GM23338 (cell line): ENCODE measurements around the gene CEP43. TPM values are rescaled to one million over a fixed set of nuclear protein-coding genes. Genes with fewer than 3 reads are reported as not detected.
A peak's percentile ranks its signal among the peaks of the same experiment; 100 is the strongest.

ENCODE experiments used
- ATAC-seq: fragments of 200-7000 bp; cut with Tn5 transposase; 3 replicates; pipeline ENCODE4 v1.9.1; 2020
- DNase-seq: peaks from one replicate; pipeline ENCODE4 v3.0.0-alpha.2; 2015; ENCODE audit warnings: low spot score
- H2AFZ ChIP-seq: fragments of 200-600 bp; sonication (generic); 2 replicates; pipeline ENCODE4 v1.8.0; 2016; ENCODE audit warnings: antibody characterized with exemption, mild to moderate bottlenecking, moderate library complexity
- H3F3A ChIP-seq: fragments of 200-600 bp; sonication (generic); replicated peaks from 2 replicates; pipeline ENCODE4 v1.8.0; 2017; ENCODE audit warnings: antibody characterized with exemption, mixed run types, low read depth
- H3K27ac ChIP-seq: fragments of 200-600 bp; sonication (generic); 2 replicates; pipeline ENCODE4 v1.6.1; 2016; ENCODE audit warnings: low read depth
- H3K27me3 ChIP-seq: fragments of 200-600 bp; sonication (generic); 2 replicates; pipeline ENCODE4 v1.8.0; 2016; ENCODE audit warnings: mild to moderate bottlenecking, mixed run types, moderate library complexity; ENCODE audit not compliant: insufficient read depth
- H3K36me3 ChIP-seq: fragments of 200-600 bp; sonication (generic); 2 replicates; pipeline ENCODE4 v1.8.0; 2016; ENCODE audit warnings: mild to moderate bottlenecking; ENCODE audit not compliant: insufficient read depth
- H3K4me1 ChIP-seq: fragments of 200-600 bp; sonication (generic); 2 replicates; pipeline ENCODE4 v1.8.0; 2016; ENCODE audit warnings: mild to moderate bottlenecking, moderate library complexity; ENCODE audit not compliant: insufficient read depth
- H3K4me2 ChIP-seq: fragments of 200-600 bp; sonication (generic); 2 replicates; pipeline ENCODE4 v1.7.1; 2017; ENCODE audit warnings: mixed run types
- H3K4me3 ChIP-seq: fragments of 200-600 bp; sonication (generic); 2 replicates; pipeline ENCODE4 v1.6.1; 2016; ENCODE audit warnings: mixed run types
- H3K79me2 ChIP-seq: fragments of 200-600 bp; sonication (generic); replicated peaks from 2 replicates; pipeline ENCODE4 v1.8.0; 2017; ENCODE audit warnings: mild to moderate bottlenecking; ENCODE audit not compliant: insufficient read depth
- H3K9me2 ChIP-seq: fragments of 200-600 bp; sonication (generic); 2 replicates; pipeline ENCODE4 v1.8.0; 2017; ENCODE audit not compliant: insufficient read depth
- H4K20me1 ChIP-seq: fragments of 200-600 bp; sonication (generic); replicated peaks from 2 replicates; pipeline ENCODE4 v1.8.0; 2017; ENCODE audit warnings: mild to moderate bottlenecking; ENCODE audit not compliant: insufficient read depth
- H3K27ac Mint-ChIP-seq: 2 replicates; pipeline ENCODE4 v1.8.0; 2020; ENCODE audit warnings: inconsistent platforms, mild to moderate bottlenecking, moderate library complexity, mixed read lengths
- H3K27me3 Mint-ChIP-seq: 3 replicates; pipeline ENCODE4 v1.8.0; 2022; ENCODE audit warnings: low read depth, mild to moderate bottlenecking, moderate library complexity, mixed read lengths, inconsistent platforms; ENCODE audit not compliant: insufficient read depth, poor library complexity
- H3K36me3 Mint-ChIP-seq: 3 replicates; pipeline ENCODE4 v1.8.0; 2021; ENCODE audit warnings: low read depth, mild to moderate bottlenecking, inconsistent platforms, moderate library complexity, mixed read lengths
- H3K4me1 Mint-ChIP-seq: 3 replicates; pipeline ENCODE4 v1.8.0; 2020; ENCODE audit warnings: mild to moderate bottlenecking, inconsistent platforms, mixed read lengths
- H3K4me3 Mint-ChIP-seq: 3 replicates; pipeline ENCODE4 v1.8.0; 2021; ENCODE audit warnings: moderate library complexity, mild to moderate bottlenecking, inconsistent platforms, mixed read lengths
- H3K9me3 Mint-ChIP-seq: 3 replicates; pipeline ENCODE4 v1.8.0; 2020; ENCODE audit warnings: moderate library complexity, mild to moderate bottlenecking, inconsistent platforms, mixed read lengths
- CREB1 ChIP-seq: fragments of 250-450 bp; sonication (Bioruptor Pico); IDR thresholded peaks from 2 replicates; pipeline ENCODE4 v1.5.0; 2020; ENCODE audit warnings: low read depth, mild to moderate bottlenecking, moderate library complexity
- EZH2 ChIP-seq: fragments of 200-600 bp; sonication (generic); IDR thresholded peaks from one replicate; pipeline ENCODE4 v1.8.0; 2017; ENCODE audit warnings: antibody characterized with exemption, mild to moderate bottlenecking, low read depth; ENCODE audit not compliant: unreplicated experiment
- EZH2phosphoT487 ChIP-seq: fragments of 200-600 bp; sonication (generic); IDR thresholded peaks from one replicate; pipeline ENCODE4 v1.8.1; 2018; ENCODE audit warnings: antibody characterized with exemption; ENCODE audit not compliant: unreplicated experiment
- JUNB ChIP-seq: IDR thresholded peaks from one replicate; pipeline ENCODE4 v1.6.1; 2016; ENCODE audit warnings: antibody characterized with exemption; ENCODE audit not compliant: unreplicated experiment
- NANOG ChIP-seq: IDR thresholded peaks from 2 replicates; pipeline ENCODE4 v1.6.1; 2016; ENCODE audit warnings: antibody characterized with exemption, borderline replicate concordance
- POLR2AphosphoS5 ChIP-seq: IDR thresholded peaks from 2 replicates; pipeline ENCODE4 v1.6.1; 2016; ENCODE audit warnings: antibody characterized with exemption, low read depth
- STAT1 ChIP-seq: IDR thresholded peaks from one replicate; pipeline ENCODE4 v1.6.1; 2016; ENCODE audit warnings: antibody characterized with exemption; ENCODE audit not compliant: unreplicated experiment
- ZNF114 ChIP-seq: fragments of 250-450 bp; sonication (Bioruptor Pico); IDR thresholded peaks from 2 replicates; pipeline ENCODE4 v1.5.0; 2020; ENCODE audit warnings: mild to moderate bottlenecking, moderate library complexity
- ZNF331 ChIP-seq: fragments of 250-450 bp; sonication (Bioruptor Pico); IDR thresholded peaks from 2 replicates; pipeline ENCODE4 v1.5.0; 2020; ENCODE audit warnings: low read depth, mild to moderate bottlenecking, moderate library complexity
- polyA plus RNA-seq: library from polyadenylated mRNA; unstranded; fragments of >200 nt; fragmentation: Nextera tagmentation; extraction: Ambion mirVana; gene quantifications from 2 replicates; pipeline ENCODE4 v1.2.1, GENCODE V29; 2016
- total RNA-seq: library from RNA; depleted of rRNA; stranded (reverse); fragments of >200 nt; shearing (Covaris generic); gene quantifications from 2 replicates; pipeline ENCODE4 v1.2.3, GENCODE V29; 2014
- TF ChIP-seq, protein P1 (sequence below): fragments of 250-450 bp; sonication (Bioruptor Pico); IDR thresholded peaks from 2 replicates; pipeline ENCODE4 v1.5.0; 2020; ENCODE audit warnings: mild to moderate bottlenecking, moderate library complexity
- TF ChIP-seq, protein P2 (sequence below): IDR thresholded peaks from 2 replicates; pipeline ENCODE4 v1.6.1; 2016; ENCODE audit warnings: antibody characterized with exemption
- TF ChIP-seq, protein P3 (sequence below): IDR thresholded peaks from one replicate; pipeline ENCODE4 v1.6.1; 2018; ENCODE audit warnings: antibody characterized with exemption; ENCODE audit not compliant: unreplicated experiment
- TF ChIP-seq, protein P4 (sequence below), 2 experiments: fragments of 200-600 bp in 1 of 2; sonication (generic) in 1 of 2; conservative IDR thresholded peaks; 2 replicates each; pipeline versions ENCODE4 v1.5.1 to v1.6.1; 2016 to 2017; ENCODE audit warnings: antibody characterized with exemption in 2 of 2, low read depth in 2 of 2, mild to moderate bottlenecking in 2 of 2, moderate library complexity in 1 of 2

Gene CEP43
- total and polyA plus RNA-seq, 2 experiments from 2014 or later: 39.9 to 44.3 TPM

DNA sequence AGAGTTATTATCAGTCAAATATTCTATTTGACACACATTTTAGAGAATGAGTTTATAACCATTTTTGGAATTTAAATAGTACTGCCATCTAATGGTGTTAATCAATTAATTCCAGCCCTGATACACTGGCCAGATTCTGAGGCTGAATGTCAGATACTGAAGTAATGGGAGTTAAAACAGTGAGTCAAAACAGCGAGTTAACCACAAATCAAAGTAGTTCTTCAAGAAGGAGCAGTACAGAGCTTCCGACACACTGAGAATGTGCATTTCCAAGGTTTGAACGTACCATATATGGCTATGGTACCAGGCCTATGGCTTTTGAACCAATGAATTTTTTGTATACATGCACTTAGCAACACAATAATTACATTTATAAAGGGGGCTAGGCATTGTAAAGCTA is 11.3 kb upstream of the CEP43 start:
- Histone ChIP-seq H3K36me3 (no peaks in the 10 kb centered on the region), H3K4me1 (peaks cover 26% of the 10 kb centered on the region), H3K27ac (no peak overlapping the region), H3K79me2 (peaks cover 53% of the 10 kb centered on the region), H3K4me3 (no peak overlapping the region), H3K9me2 (0 out of 2 replicates have a peak, but pooled peaks cover 8% of the 10 kb centered on the region), H3K27me3 (no peaks in the 10 kb centered on the region), H3K4me2 (peak overlapping the region; percentile 42; the same call in 1 of the 2 replicates), H2AFZ (no peak overlapping the region), H3F3A (no peaks in the 10 kb centered on the region), H4K20me1 (peaks cover 3% of the 10 kb centered on the region)
- H3K4me1 Mint-ChIP-seq: peaks cover 30% of the 10 kb centered on the region
- TF ChIP-seq NANOG (no peak), CREB1 (CRISPR knock-in tag) (no peak), EZH2phosphoT487 (no peak), JUNB (no peak), POLR2AphosphoS5 (no peak), ZNF114 (CRISPR knock-in tag) (no peak), ZNF331 (CRISPR knock-in tag) (no peak), EZH2 (no peak), STAT1 (no peak)
- TF ChIP-seq, protein P1, sequence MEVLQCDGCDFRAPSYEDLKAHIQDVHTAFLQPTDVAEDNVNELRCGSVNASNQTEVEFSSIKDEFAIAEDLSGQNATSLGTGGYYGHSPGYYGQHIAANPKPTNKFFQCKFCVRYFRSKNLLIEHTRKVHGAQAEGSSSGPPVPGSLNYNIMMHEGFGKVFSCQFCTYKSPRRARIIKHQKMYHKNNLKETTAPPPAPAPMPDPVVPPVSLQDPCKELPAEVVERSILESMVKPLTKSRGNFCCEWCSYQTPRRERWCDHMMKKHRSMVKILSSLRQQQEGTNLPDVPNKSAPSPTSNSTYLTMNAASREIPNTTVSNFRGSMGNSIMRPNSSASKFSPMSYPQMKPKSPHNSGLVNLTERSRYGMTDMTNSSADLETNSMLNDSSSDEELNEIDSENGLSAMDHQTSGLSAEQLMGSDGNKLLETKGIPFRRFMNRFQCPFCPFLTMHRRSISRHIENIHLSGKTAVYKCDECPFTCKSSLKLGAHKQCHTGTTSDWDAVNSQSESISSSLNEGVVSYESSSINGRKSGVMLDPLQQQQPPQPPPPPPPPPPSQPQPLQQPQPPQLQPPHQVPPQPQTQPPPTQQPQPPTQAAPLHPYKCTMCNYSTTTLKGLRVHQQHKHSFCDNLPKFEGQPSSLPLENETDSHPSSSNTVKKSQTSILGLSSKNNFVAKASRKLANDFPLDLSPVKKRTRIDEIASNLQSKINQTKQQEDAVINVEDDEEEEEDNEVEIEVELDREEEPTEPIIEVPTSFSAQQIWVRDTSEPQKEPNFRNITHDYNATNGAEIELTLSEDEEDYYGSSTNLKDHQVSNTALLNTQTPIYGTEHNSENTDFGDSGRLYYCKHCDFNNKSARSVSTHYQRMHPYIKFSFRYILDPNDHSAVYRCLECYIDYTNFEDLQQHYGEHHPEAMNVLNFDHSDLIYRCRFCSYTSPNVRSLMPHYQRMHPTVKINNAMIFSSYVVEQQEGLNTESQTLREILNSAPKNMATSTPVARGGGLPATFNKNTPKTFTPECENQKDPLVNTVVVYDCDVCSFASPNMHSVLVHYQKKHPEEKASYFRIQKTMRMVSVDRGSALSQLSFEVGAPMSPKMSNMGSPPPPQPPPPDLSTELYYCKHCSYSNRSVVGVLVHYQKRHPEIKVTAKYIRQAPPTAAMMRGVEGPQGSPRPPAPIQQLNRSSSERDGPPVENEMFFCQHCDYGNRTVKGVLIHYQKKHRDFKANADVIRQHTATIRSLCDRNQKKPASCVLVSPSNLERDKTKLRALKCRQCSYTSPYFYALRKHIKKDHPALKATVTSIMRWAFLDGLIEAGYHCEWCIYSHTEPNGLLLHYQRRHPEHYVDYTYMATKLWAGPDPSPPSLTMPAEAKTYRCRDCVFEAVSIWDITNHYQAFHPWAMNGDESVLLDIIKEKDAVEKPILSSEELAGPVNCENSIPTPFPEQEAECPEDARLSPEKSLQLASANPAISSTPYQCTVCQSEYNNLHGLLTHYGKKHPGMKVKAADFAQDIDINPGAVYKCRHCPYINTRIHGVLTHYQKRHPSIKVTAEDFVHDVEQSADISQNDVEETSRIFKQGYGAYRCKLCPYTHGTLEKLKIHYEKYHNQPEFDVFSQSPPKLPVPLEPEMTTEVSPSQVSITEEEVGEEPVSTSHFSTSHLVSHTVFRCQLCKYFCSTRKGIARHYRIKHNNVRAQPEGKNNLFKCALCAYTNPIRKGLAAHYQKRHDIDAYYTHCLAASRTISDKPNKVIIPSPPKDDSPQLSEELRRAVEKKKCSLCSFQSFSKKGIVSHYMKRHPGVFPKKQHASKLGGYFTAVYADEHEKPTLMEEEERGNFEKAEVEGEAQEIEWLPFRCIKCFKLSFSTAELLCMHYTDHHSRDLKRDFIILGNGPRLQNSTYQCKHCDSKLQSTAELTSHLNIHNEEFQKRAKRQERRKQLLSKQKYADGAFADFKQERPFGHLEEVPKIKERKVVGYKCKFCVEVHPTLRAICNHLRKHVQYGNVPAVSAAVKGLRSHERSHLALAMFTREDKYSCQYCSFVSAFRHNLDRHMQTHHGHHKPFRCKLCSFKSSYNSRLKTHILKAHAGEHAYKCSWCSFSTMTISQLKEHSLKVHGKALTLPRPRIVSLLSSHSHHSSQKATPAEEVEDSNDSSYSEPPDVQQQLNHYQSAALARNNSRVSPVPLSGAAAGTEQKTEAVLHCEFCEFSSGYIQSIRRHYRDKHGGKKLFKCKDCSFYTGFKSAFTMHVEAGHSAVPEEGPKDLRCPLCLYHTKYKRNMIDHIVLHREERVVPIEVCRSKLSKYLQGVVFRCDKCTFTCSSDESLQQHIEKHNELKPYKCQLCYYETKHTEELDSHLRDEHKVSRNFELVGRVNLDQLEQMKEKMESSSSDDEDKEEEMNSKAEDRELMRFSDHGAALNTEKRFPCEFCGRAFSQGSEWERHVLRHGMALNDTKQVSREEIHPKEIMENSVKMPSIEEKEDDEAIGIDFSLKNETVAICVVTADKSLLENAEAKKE (CRISPR knock-in tag): no peak
- TF ChIP-seq, protein P2, sequence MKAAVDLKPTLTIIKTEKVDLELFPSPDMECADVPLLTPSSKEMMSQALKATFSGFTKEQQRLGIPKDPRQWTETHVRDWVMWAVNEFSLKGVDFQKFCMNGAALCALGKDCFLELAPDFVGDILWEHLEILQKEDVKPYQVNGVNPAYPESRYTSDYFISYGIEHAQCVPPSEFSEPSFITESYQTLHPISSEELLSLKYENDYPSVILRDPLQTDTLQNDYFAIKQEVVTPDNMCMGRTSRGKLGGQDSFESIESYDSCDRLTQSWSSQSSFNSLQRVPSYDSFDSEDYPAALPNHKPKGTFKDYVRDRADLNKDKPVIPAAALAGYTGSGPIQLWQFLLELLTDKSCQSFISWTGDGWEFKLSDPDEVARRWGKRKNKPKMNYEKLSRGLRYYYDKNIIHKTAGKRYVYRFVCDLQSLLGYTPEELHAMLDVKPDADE: no peak
- TF ChIP-seq, protein P3, sequence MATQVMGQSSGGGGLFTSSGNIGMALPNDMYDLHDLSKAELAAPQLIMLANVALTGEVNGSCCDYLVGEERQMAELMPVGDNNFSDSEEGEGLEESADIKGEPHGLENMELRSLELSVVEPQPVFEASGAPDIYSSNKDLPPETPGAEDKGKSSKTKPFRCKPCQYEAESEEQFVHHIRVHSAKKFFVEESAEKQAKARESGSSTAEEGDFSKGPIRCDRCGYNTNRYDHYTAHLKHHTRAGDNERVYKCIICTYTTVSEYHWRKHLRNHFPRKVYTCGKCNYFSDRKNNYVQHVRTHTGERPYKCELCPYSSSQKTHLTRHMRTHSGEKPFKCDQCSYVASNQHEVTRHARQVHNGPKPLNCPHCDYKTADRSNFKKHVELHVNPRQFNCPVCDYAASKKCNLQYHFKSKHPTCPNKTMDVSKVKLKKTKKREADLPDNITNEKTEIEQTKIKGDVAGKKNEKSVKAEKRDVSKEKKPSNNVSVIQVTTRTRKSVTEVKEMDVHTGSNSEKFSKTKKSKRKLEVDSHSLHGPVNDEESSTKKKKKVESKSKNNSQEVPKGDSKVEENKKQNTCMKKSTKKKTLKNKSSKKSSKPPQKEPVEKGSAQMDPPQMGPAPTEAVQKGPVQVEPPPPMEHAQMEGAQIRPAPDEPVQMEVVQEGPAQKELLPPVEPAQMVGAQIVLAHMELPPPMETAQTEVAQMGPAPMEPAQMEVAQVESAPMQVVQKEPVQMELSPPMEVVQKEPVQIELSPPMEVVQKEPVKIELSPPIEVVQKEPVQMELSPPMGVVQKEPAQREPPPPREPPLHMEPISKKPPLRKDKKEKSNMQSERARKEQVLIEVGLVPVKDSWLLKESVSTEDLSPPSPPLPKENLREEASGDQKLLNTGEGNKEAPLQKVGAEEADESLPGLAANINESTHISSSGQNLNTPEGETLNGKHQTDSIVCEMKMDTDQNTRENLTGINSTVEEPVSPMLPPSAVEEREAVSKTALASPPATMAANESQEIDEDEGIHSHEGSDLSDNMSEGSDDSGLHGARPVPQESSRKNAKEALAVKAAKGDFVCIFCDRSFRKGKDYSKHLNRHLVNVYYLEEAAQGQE: no peak
- TF ChIP-seq, protein P4, sequence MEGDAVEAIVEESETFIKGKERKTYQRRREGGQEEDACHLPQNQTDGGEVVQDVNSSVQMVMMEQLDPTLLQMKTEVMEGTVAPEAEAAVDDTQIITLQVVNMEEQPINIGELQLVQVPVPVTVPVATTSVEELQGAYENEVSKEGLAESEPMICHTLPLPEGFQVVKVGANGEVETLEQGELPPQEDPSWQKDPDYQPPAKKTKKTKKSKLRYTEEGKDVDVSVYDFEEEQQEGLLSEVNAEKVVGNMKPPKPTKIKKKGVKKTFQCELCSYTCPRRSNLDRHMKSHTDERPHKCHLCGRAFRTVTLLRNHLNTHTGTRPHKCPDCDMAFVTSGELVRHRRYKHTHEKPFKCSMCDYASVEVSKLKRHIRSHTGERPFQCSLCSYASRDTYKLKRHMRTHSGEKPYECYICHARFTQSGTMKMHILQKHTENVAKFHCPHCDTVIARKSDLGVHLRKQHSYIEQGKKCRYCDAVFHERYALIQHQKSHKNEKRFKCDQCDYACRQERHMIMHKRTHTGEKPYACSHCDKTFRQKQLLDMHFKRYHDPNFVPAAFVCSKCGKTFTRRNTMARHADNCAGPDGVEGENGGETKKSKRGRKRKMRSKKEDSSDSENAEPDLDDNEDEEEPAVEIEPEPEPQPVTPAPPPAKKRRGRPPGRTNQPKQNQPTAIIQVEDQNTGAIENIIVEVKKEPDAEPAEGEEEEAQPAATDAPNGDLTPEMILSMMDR (conservative IDR thresholded peaks at IDR 0.05; ENCODE audit: low read depth in 2 of 2): no peak
- no peak overlapping the region for H3K4me3 Mint-ChIP-seq
- ATAC-seq (no peak), DNase-seq (no peak)
- peaks cover 4% of the 10 kb centered on the region for H3K9me3 Mint-ChIP-seq
- no peak overlapping the region; the same call in 1 of the 2 replicates for H3K27ac Mint-ChIP-seq
- peaks cover 46% of the 10 kb centered on the region for H3K36me3 Mint-ChIP-seq
- H3K27me3 Mint-ChIP-seq: no peaks in the 10 kb centered on the region
